ENCODE results near the gene INCENP.
A peak's percentile ranks its signal among the peaks of the same experiment; 100 is the strongest.
"Not testable (repeated sequence)": the region's sequence is repeated elsewhere in the genome, so short reads cannot be mapped to it uniquely, and the experiment has no call there.

INCENP gene

GRCh38 chr11:62123669-62124185 is at the start of gene INCENP:
Gene INCENP, plus strand, starts transcription at chr11:62124011. Its CDS starts 4,151 bp downstream, at chr11:62128162.
- peak within 1 kb of the TSS; percentile 69 to 92 (median 87) for H3K4me3 ChIP-seq
- H3K27ac ChIP-seq, result peak within 1 kb of the TSS in 20 of 21 experiments; percentile 31 to 86 (median 75)

DNA sequence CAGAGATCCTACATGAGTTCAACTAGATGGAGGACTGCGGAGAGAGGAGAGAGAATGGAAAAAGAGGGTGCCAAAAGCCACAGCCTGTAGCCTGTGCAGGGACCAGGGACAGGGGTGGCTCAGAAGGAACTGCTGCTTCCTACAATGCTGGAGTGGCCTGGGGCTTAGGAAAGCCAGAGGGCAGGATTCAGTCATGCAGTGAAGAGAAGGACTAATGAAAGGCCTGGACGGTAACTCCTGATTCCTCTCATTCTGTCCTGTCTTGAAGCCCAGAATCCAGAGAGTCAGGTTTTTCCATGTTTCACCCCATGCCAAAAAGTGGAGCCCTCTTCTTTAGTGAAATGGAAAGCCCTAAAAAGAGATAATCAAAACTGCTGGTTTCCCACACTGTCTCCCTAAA is 48.4 kb upstream of the INCENP start:
- Histone ChIP-seq H3K27ac (no peak overlapping the region), H3K4me3 (no peak overlapping the region)

DNA sequence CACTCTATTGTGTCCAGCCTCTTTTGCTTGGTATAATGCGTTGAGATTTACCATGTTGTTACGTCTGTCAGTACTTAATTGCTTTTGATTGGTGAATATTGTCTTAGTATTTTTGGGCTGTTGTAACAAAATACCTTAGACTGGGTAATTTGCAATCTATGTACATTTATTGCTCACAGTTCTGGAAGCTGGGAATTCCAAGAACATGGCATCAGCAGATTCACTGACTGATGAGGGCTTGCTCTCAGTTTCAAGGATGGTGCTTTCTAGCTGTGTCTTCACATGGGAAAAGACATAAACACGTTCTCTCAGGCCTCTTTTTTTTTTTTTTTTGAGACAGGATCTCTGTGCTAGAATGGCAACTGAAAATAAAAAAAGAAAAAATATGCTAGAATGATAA is 46.7 kb upstream of the INCENP start:
- Histone ChIP-seq H3K27ac (no peak overlapping the region), H3K4me3 (no peak overlapping the region)

- no peak overlapping the region for H3K4me3 ChIP-seq
Measured at GRCh38 chr11:62081378-62082291, 42.2 kb upstream of the INCENP start.

DNA sequence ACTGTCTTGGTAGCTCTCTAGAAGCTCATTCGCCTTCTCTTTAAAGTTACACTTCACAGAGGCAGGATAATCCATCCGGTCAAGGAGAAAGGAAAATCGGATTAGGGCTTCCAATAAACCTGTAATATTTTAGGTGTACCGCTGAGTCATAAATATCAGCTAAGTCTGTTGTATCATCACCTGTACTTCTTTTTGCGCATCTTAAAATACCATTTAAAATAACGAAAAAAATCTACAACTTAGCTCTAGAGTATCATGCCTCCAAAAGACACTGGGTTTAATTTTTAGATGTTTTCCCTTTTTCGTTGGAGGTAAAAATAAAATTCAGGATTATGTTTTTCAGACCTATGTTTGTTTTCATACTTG is 41.5 kb upstream of the INCENP start:
- Histone ChIP-seq H3K4me3 (no peak overlapping the region), H3K27ac (no peak overlapping the region)

More at GRCh38 chr11:62081378-62082291, 42.2 kb upstream of the INCENP start:
- H3K27ac ChIP-seq, result no peak overlapping the region

DNA sequence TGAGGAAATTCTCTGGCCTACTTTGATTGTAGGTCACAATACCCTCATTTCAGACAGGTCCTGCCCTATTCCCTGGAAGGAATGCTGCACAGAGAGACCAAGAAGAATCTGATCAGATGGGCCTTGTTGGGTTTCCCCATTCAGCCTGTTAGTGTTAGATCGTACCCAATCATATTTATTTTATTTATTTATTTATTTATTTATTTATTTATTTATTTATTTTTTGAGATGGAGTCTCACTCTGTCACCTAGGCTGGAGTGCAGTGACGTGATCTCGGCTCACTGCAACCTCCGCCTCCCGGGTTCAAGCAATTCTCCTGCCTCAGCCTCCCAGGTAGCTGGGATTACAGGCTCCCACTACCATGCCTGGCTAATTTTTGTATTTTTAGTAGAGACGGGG is 39.0 kb upstream of the INCENP start:
- H3K4me3 ChIP-seq, H3K27ac ChIP-seq: not testable (repeated sequence)

- Histone ChIP-seq H3K27ac (no peak overlapping the region), H3K4me3 (no peak overlapping the region)
Measured at GRCh38 chr11:62087694-62088093, 36.1 kb upstream of the INCENP start.

GRCh38 chr11:62088331-62088933 is 35.4 kb upstream of the INCENP start:
- Histone ChIP-seq H3K4me3 (no peak overlapping the region), H3K27ac (no peak overlapping the region)

DNA sequence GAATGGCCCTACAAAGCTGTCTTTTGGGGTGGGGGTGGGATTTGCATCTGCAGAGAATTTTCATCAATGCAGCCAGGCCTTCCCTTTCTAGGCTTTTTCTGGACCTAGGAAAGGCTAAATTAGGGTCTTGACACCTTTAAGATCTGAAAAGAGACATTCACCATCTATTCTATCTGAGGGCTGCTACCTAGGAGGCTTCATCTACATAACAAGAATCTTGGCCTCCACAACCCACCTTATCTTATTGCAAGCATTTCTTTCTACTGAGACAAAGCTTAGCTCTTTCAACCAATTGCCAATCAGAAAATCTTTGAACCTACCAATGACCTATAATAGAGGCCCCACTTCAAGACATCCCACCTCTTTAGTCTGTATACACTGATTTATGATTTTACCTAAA is 20.7 kb upstream of the INCENP start:
- no peak overlapping the region for H3K4me3 ChIP-seq
- H3K27ac ChIP-seq, result peak overlapping the region in 5 of 21 experiments; percentile 0 to 83 (median 78)

- Histone ChIP-seq H3K4me3 (no peak overlapping the region), H3K27ac (peak overlapping the region in 9 of 21 experiments; percentile 52 to 83 (median 76))
Measured at GRCh38 chr11:62103986-62104385, 19.8 kb upstream of the INCENP start.

DNA sequence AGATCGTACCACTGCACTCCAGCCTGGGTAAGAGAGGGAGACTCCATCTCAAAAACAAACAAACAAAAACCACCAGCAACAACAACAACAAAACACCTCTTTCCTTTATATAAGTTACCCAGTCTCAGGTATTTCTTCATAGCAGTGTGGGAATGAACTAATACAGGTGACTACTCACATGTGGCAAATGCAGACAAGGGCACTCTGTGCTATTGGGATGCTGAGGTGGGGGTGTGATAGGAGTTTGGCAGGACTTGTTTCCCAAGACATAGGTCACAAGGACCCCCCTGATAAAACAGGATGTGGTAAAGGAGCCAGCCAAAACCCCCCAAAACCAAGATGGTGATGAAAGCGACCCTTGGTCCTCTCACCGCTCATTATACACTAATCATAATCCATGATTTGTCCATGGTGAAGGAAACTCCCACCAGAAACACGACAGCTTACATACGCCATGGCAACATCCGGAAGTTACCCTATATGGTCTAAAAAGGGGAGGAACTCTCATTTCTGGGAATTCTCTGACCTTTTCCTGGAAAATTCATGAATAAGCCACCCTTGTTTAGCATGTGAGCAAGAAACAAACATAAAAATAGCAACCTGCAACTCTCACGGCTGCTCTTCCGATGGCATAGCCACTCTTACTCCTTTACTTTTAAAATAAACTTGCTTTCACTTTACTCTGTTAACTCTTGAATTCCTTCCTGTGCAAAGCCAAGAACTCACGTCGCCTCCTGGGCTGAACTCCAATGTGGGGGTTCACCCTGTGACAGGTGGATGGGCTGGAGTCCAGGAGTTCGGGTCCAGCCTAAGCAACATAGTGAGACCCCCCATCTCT is 18.8 kb upstream of the INCENP start:
- Histone ChIP-seq H3K4me3 (peak overlapping the region in 3 of 7 experiments; percentile 1 to 18 (median 3)), H3K27ac (peak overlapping the region in 19 of 21 experiments; percentile 3 to 83 (median 60))

- Histone ChIP-seq H3K4me3 (peak overlapping the region in 3 of 7 experiments; percentile 1 to 18 (median 3)), H3K27ac (peak overlapping the region in 19 of 21 experiments; percentile 3 to 79 (median 52))
Measured at GRCh38 chr11:62105667-62106191, 18.1 kb upstream of the INCENP start.

GRCh38 chr11:62108017-62108750 is 15.6 kb upstream of the INCENP start:
- peak overlapping the region in 1 of 21 experiments; percentile 30 for H3K27ac ChIP-seq
- no peak overlapping the region for H3K4me3 ChIP-seq

DNA sequence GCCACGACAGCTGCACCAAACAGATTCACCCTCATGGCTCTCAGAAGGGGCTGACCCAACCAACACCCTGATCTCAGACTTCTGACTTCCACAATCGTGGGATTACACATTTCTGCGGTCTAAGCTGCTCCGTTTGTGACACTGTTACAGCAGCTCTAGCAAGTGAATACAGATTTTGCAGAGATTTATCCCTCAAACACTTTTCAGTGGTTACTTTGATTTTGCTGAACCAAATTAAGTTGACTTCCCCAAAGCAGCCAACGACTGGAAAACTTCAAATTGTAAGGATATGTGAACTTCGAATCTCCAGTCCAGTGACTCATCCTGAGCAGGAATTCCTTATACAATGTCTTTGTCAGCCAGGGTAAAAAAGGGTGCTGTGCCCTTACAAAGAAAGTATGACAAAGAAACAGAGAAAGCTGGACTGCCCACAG is 14.8 kb upstream of the INCENP start:
- H3K27ac ChIP-seq, result no peak overlapping the region

DNA sequence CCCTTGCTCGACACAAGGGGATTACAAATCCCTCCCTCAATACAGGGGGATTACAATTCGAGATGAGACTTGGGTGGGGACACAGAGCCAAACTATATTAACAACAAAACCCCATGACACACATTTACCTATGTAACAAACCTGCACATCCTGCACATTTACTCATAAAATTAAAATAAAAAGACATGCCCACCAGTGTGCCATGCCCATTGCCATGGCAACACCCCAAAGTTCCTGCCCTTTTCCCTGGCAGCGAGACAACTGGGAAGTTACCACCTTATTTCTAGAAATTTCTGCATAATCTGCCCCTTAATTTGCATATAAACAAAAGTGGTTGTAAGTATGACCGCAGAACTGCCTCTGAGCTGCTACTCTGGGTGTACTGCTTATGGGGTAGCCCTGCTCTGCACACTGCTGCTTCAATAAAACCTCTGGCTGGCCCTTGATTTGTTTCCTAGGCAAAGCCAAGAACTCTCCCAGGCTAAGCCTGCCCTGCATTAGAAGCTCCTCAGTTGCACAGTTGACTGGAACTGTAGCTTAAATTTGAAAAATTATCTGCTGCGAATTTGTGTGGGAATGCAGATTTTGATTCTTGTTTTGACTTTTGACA is 8.6 kb upstream of the INCENP start:
- H3K27ac ChIP-seq, result no peak overlapping the region

More for the DNA sequence above, 14.8 kb upstream of the INCENP start:
- H3K4me3 ChIP-seq, result no peak overlapping the region

GRCh38 chr11:62116451-62116850 is 7.4 kb upstream of the INCENP start:
- Histone ChIP-seq H3K27ac (no peak overlapping the region), H3K4me3 (no peak overlapping the region)

More for the DNA sequence above, 8.6 kb upstream of the INCENP start:
- H3K4me3 ChIP-seq, result no peak overlapping the region

DNA sequence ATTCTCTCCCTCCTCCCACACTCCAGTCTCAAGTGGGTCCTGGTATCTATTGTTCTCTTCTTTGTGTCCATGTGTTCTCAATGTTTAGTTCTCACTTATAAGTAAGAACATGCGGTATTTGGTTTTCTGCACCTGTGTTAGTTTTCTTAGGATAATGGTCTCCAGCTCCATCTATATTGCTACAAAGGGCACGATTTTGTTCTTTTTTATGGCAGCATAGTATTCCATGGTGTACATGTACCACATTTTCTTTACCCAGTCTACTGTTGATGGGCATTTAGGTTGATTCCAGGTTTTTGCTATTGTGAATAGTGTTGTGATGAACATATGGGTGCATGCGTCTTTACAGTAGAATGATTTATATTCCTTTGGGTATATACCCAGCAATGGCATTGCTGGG is 4.2 kb upstream of the INCENP start:
- Histone ChIP-seq H3K4me3 (no peak overlapping the region), H3K27ac (no peak overlapping the region)

- H3K27ac ChIP-seq, result no peak overlapping the region
- H3K4me3 ChIP-seq, result no peak overlapping the region
Measured at GRCh38 chr11:62120001-62120400, 3.8 kb upstream of the INCENP start.
